ENCODE data around the gene CACFD1. TPM values are rescaled to one million over a fixed set of nuclear protein-coding genes. Genes with fewer than 3 reads are reported as not detected.

Gene CACFD1
- polyA plus RNA-seq, 1 donor = 18.5 TPM

- no peak for DNase-seq
Measured at GRCh38 chr9:133484671-133485437, 25.1 kb downstream of the CACFD1 start.

GRCh38 chr9:133485531-133486260, 25.9 kb downstream of the CACFD1 start:
- no peak for DNase-seq

DNA sequence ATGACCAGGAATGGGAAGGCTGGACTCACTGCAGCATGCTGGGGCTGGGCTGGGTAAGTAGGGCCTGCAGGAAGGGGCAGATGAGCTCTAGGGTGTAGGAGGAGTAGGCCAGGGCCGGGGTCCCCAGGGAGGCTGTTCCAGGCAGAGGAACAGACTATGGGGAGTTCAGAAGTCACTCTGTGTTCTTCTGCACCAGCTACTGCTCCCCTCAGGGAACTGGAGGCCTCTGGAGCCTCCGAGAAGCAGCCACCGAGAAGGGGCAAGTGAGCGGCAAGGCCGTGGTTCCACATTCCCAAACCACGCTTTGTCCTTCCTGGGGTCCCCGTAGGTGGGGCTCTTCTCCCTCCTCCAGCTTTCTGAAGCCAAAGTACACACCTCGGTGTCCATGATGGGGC, 27.6 kb downstream of the CACFD1 start:
- DNase-seq = no peak

DNA sequence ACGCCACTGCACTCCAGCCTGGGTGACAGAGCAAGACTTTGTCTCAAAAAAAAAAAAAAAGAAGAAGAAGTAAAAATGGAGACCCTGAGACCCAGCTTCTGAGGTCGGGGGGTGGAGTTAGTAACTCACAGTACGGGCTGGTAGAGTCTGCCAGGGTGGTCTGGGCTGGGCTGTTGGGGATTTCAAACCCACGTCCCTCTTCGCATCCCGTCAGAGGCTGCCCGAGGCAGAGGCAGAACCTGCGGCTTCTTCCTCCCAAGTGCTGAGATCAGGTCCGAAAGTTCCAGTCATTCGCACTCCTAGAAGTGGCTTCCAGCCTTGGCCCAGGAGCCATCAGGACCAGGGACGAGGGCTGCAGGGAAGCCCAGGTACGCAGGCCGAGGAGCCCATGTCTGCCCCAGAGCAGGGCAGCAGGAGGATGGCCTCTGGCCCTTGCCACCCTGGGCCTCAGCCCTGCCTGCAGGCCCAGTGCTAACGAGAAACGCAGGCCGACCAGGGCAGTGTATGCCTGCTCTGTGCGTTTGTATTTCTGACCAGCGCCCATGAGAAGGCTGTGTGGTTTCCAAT, 29.0 kb downstream of the CACFD1 start:
- DNase-seq = no peak

DNA sequence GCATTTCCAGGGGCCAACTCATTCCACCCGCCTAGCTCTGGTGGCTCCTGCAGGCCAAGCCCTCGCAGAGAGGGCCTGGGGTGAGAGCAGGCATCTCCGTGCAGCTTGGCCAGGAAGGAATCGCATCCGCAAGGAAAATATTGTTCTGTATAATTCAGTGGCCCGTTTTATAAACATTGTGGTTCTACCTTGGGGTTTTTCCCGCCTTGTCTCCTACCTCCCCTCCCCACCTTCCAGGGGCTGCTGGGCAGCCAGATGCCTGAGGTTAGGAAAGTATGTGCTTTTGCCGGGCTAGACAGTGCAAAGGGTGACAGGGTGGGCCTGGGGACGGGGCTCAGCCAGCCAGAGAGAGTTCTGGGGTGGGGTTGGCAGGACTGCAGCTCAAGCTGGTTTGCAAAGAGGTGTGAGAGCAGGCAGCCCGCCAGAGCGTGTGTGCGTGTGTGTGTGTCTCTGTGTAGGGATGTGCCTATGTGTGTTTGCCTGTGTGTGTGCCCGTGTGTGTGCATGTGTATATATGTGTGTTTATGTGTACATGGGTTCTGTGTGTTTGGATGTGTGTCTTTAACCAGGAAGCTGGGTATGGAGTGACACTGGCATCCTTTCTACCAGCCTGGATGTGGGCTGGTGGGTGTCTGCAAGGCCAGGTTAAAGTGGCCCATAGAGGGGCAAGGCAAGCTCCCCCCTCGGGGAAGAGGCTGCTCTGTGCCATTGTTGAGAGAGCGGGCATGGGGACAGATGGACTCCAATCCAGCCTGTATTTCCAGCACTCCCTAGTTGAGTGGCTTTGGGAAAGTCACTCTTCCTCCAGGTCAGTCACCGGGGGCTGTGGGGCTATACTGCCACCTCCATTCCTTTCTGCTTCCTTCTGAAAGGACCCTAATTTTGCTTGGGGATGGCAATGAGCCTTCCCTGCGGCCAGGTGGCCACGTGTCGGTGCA, 29.7 kb downstream of the CACFD1 start:
- DNase-seq = no peak

DNA sequence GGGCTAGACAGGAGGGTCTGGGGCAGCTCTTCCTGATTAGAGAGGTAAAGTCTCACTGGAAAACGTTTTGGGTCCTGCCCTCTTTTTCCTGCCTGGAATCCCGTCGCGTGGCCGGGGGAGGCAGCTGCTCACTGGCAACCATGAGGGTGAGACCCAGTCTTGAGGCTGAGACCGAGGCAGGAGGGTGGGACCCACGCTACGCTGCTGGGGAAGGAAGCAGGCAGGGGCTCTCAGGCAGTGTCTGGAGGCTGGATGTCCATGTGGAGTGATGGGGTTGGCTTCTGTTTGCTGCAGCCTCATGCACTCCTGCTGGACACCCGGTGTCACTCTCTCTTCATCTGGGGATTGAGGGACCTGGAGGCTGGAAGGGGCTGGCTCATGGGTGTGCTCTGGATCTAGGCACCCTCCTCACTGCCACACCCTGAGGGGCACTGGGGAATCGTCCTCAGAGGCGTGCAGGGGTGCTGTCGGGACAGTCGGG, 30.5 kb downstream of the CACFD1 start:
- no peak for DNase-seq

- no peak for DNase-seq
Measured at GRCh38 chr9:133490865-133491655, 31.3 kb downstream of the CACFD1 start.

- no peak for DNase-seq
Measured at GRCh38 chr9:133491656-133491925, 31.8 kb downstream of the CACFD1 start.

GRCh38 chr9:133492061-133493021, 32.6 kb downstream of the CACFD1 start:
- DNase-seq = peak; percentile 47

- no peak for DNase-seq
Measured at GRCh38 chr9:133493428-133493827, 33.6 kb downstream of the CACFD1 start.

DNA sequence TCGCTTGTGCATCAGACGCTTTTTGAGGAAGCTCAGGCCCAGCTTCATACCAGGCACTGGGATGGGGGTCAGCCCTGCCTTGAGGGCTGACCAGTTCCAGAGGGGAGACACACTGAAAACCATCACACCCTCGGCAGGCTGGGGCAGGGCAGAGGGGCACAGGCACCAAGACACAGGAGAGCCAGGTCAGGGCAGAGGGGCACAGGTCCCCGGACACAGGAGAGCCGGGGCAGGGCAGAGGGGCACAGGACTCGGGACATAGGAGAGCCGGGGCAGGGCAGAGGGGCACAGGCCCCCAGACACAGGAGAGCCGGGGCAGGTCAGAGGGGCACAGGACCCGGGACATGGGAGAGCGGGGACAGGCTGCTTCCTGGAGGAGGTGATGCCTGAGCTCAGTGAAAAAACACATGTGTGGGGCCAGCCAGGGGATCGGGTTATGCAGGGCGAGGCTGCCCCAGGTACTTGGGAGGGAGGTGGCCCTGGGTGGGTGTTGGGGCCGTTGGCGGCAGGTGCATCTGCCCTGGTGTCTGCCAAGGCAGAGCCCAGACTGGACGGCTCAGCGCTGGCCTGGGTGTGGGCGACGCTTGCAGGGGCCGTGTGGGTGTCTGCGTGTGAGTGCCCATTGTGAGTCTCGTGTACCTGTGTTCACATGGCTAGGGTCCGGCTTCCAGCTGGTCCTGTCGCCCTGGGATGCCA, 34.2 kb downstream of the CACFD1 start:
- no peak for DNase-seq

DNA sequence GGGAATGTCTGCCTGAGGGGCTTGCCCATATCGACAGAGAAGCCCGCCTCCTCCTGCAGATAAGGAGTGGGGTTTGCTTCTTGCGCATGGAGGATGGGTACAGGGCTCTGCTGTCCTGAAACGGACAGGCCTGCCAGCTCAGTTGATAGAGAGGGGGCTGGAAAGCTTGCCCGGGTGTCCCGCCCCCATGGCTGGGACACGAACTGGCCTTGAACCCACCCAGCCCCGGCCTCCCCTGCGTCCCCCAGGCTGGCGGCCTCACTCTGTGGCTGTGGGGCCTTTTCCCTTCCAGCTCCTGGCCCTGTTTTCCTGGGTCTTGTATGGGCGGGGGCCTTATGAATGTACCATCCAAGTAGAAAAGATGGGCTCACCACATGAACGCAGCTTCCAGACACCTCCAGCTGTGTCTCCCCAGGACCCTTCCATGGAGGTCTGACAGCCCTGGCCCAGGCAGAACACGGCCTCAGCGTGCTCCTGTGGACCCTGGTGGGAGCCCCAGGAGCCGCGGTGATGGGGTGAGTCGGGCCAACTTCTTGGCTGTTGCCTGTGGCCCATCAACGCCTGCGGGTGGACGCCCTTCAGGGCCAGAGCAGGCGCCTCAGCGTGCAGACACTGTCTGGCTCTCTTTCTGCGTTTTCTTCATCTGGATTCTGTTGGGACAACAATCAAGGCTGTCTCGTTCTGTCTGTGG, 35.0 kb downstream of the CACFD1 start:
- no peak for DNase-seq

DNA sequence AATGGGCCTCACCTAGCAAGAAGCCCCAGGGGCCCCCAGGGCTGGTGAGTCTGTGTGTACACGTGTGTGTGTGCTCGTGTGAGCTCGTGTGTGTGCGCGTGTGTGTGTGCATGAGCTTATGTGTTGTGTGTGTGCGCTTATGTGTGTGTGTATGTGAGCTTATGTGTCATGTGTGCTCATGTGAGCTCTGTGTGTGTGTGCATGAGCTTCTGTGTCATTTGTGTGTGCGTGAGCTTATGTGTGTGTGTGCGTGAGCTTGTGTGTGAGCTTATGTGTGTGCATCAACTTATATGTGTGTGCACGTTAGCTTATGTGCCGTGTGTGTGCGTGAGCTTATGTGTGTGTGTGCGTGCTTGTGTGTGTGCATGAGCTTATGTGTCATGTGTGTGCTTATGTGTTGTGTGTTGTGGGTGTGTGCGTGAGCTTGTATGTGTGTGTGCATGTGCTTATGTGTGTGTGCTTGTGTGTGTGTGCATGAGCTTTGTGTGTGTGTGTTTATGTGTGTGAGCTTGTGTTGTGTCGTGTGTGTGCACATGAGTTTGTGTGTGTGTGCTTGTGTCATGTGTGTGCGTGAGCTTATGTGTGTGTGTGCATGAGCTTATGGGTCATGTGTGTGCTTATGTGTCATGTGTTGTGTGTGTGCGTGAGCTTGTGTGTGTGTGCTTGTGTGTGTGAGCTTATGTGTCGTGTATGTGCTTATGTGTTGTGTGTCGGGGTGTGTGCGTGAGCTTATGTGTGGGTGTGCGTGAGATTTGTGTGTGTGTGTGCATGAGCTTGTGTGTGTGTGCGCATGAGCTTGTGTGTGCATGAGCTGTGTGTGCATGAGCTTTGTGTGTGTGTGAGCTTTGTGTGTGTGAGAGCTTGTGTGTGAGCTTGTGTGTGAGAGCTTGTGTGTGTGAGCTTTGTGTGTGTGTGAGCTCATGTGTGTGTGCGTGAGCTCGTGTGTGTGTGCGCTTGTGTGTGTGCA, 35.8 kb downstream of the CACFD1 start:
- DNase-seq = no peak

GRCh38 chr9:133496861-133497842, 37.4 kb downstream of the CACFD1 start:
- DNase-seq = no peak

- DNase-seq = no peak
Measured at GRCh38 chr9:133499132-133499891, 39.5 kb downstream of the CACFD1 start.

DNA sequence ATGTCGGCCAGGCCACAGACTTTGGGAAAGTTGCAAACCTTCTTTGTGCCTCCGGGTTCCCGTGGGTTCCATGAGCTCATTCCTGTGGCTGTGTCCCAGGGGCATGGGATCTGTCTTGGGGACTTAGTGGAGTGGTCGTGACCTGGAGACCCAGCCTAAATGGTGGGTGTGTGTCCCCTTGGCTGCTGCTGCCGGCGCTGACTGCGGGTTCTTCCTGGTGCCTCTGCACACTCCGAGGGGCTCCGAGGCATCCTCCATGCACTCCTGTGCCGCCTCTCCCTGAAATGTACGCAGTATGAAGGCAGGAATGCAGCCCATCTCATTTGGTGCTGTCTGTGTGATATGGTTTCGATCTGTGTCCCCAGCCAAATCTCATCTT, 40.1 kb downstream of the CACFD1 start:
- no peak for DNase-seq
